Measurements from ENCODE around the gene ELK1.
"Not testable (repeated sequence)": the region's sequence is repeated elsewhere in the genome, so short reads cannot be mapped to it uniquely, and the experiment has no call there.

The ELK1 gene

DNA sequence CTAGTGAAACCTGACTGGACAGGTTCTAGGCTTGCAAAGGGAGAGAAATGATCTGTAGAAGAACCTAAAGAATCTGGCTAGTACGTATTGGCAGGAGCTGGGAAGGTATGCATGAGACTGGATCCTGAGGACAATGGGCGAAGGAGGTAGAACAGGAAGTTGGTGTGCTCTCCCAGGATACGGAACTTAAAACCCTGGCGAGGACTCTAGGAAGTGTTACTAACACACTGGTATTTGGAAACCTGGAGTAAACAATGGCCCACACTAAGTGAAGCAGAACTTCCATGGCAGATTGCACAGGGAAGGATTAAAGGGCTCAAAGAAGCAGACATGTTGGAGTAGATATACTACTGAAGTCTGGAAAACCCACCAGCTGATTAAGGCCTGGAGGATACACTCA lies 39.9 kb downstream of the ELK1 start:
- DNase-seq: no peak

DNA sequence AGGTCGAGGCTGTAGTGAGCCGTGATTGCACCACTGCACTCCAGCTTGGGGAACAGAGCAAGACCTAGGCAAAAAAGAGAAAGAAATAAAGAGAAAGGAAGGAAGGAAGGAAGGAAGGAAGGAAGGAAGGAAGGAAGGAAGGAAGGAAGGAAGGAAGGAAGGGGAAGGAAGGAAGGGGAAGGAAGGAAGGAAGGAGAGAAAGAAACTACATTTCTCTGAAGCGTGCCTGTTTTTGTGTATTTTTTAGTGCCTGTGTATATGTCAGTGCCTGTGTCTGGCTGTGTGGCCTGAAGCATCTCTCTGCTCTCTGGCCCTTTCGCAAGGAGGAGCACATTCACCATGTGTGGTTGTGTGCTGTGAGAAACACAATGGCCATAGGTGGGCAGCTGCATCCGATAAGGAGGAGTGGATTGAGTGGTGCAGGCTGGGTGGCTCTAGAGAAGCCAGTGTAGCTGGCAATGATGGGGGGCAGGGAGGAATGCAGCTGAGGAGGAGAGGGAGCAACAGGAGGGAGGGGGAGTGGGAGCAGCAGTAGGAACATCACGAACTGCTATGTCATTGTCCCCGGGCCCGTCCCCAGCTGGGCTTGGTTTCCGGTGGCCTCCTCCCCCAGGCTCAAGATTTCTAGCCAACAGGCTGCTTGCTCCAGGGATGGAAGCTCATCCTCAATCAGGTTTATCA lies 42.1 kb downstream of the ELK1 start:
- DNase-seq: no peak

DNA sequence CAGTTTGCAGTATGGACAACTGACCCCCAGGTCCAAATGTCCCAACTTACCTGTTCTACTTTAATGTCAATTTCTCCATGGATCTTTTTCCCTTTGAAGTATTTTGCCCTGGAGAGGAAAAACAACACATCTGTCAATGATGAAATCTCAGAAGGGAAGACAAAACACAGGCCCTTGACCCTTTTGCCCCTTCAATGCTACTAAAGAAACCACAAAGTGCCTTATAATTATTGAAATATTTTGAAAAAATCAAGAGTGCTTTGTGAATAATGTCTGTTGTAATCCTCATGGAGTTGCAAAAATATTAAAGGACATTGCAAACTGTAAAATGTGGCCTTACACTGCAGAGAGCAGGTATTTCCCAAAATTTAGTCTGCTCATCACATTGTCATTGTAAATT lies 43.3 kb downstream of the ELK1 start:
- DNase-seq: no peak

DNA sequence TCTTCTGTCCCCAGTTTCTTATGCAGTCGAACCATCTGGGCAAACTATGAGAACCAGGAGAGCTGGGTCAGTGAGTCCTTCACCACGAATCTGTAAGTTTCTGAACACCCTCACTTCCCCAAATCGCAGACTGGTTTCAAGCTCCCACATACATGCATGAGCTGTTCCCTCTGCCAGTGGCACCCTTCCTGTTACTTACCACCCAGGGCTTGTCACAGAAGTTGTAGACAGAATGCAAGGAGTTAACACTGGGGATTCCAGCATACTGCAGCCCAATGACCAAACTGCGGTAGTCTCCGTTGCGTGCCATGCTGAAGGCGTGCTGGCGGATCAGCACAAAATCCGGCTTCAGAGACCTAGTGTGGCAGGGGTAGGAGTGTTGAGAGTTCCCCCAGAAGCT lies 45.3 kb downstream of the ELK1 start:
- DNase-seq: no peak

DNA sequence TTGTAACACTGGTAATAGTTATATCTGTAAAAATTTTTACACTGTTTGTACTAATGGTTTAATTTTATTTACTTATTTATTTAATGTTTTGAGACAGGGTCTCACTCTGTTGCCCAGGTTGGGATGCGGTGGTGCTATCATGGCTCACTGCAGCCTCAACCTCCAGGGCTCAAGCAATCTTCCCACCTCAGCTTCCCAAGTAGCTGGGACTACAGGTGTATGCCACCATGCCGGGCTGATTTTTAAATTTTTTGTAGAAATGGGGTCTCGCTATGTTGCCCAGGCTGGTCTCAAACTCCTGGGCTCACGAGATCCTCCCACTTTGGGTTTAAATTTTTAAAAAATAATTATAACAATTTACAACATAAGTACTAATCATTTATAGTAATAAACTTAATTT lies 47.2 kb downstream of the ELK1 start:
- DNase-seq: not testable (repeated sequence)

DNA sequence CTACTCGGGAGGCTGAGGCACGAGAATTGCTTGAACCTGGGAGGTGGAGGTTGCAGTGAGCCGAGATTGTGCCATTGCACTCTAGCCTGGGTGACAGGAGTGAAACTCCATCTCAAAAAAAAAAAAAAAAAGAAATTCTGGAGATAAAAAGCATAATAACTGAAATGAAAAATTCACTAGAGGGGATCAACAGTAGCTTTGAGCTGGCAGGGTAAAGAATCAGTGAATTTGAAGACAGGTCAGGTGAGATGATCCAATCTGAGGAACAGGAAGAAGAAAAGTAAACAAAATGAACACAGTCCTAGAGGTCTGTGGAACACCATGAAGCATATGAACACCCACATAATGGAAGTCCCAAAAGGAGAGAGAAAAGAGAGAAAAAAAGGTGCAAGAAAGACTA lies 53.1 kb downstream of the ELK1 start:
- no peak for DNase-seq

DNA sequence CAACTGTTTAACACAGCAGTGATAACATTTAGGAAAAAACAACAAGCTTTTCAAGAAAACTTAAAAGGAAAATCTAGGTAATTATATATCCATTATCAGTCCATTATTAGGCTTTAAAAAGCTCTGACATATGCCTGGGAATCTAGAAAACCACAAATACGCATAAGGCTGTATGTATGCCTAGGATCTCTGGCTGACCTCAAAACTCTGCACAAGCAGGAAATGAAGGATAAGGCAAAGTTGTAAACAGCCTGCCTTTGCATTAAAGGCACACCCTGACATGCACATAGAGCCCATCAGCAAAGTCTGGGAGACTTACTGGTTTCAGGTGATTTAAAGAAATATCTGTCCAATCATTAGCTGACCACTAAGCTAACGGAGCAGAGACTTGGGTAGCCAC lies 54.1 kb downstream of the ELK1 start:
- DNase-seq: no peak

DNA sequence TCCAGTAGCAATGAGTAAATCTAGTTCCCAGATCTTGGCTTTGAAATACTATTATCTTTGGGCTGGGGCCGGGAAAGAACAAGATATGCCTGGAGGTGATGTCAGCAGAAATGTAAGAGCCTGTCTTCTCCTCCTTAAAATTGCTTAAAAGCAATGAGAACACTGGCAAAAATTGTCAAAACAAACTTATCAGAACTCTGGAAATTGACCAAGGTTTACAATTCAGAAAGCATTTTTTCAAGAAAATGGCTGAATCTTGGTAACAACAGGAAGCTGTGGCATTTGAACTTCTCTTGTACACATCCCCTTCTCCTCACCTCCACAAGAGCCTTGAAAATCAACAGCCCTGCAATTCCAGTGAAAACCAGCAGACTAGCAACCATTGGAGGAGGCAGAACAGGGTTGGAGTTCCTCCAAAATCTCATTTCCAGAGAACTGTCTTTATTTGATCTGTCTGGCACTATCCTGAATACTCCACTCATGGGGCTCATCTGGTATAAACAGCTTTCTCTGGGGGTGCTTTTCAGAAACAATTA lies 54.6 kb downstream of the ELK1 start:
- no peak for DNase-seq

DNA sequence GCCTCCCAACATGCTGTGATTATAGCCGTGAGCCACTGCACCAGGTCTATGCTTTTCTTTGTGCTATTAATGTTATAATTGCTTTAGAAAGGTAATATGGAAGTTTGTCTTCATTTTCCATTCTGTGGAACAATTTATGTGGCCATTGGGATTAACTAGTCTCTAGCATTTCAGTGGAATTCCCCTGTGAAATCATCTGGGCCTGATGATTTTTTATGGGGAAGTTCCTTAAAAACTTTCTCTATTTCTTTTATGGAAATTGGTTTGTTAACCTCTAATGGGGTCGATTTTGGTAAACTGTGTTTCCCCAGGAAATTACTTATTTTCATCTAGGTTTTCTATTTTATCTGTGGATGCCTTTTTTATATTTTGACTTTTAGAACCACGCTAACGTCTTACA lies 56.8 kb downstream of the ELK1 start:
- no peak for DNase-seq

DNA sequence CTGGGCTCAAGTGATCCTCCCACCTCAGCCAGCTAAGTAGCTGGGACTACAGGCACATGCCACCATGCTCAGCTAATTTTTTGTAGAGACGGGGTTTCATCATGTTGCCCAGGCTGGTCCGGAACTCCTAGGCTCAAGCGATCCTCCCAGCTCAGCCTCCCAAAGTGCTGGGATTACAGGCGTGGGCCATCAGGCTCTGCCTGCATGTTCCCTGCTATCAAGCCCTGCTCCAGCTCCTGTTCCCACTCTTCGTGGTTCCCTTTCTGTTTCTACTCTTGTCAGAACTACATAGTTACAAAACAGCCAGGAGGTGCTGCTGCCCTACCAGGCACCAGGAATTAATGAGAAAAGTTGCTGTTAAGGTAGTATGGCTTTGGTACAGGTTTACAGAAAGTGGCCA lies 59.4 kb downstream of the ELK1 start:
- no peak for DNase-seq

- no peak for DNase-seq
These were observed 62.2 kb downstream of the ELK1 start for GRCh38 chrX:47587906-47588735.

GRCh38 chrX:47587091-47587891 lies 63.1 kb downstream of the ELK1 start:
- no peak for DNase-seq

GRCh38 chrX:47586043-47586787 lies 64.1 kb downstream of the ELK1 start:
- no peak for DNase-seq

Measured in NCI-H1105 (cell line).